Keratinocyte (primary cell): ENCODE results near the gene ADAM22.

Experiments used
- CTCF ChIP-seq, 3 experiments: IDR thresholded peaks in 1 of 3; conservative IDR thresholded peaks in 1 of 3; optimal IDR thresholded peaks in 1 of 3; 2 replicates in 2 of 3; 3 replicates in 1 of 3; pipeline versions ENCODE3 to v1.5.1; 2011; ENCODE audit warnings: low read length in 3 of 3, mild to moderate bottlenecking in 3 of 3, moderate library complexity in 2 of 3, control low read depth in 1 of 3, inconsistent platforms in 1 of 3; ENCODE audit not compliant: insufficient read depth in 2 of 3; ENCODE audit errors: extremely low read depth in 1 of 3
- EZH2 ChIP-seq: IDR thresholded peaks from one replicate; pipeline ENCODE4 v1.6.1; 2012; ENCODE audit warnings: inconsistent platforms, mild to moderate bottlenecking, low read length, moderate library complexity

GRCh38 chr7:88200789-88201188 is 266.7 kb downstream of the ADAM22 start:
- no peak for TF ChIP-seq CTCF (optimal IDR thresholded peaks at IDR 0.05 in 1 of 3, IDR thresholded peaks at IDR 0.05 in 1 of 3, conservative IDR thresholded peaks at IDR 0.05 in 1 of 3; ENCODE audit: extremely low read depth in 1 of 3, insufficient read depth in 2 of 3, low read length in 3 of 3)
- TF ChIP-seq EZH2 = no peak
